GM19452 (cell line): Measurements from ENCODE around the gene ACOT8.
A peak's percentile ranks its signal among the peaks of the same experiment; 100 is the strongest.
"Not testable (repeated sequence)": the region's sequence is repeated elsewhere in the genome, so short reads cannot be mapped to it uniquely, and the experiment has no call there.

Experiments
- ATAC-seq: cut with Tn5 transposase; IDR thresholded peaks from one replicate; pipeline ENCODE4 v1.9.1; 2021; ENCODE audit not compliant: unreplicated experiment

The ACOT8 gene

DNA sequence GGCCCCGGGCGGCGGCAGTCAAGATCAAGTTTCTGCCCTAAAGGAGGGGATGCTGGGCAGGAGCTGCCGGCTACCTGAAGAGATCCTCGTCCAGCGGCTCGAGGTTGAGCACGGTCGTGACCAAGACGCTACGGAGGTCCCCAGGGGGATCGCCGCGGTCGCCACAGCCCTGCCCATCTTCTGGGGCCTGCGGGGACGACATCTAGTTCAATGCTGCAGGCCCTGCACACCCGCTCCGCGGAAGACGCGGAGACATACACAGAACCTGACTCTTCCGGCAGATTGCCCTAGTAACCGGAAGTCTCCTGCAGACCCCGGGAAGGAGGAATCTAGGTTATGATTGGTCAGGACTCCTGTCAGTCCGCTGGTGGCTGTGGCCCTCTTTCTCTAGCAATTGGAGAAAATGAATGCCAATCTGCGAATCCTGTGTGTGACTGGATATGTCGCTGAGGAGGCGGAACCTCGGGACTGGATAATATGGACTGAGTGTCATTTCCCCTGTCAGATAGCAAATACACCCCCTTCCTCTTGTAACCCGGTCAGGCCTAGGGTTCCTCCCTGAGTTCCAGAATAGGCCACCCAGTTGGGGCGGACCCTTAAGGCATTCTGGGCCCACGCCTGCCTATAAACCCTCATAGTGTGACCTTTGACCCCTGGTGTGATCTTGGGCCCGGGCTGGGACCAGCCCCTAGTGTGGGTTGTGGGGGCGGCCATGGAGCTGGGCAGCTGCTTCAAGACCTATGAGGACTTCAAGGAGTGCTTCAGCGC is at the start of gene ACOT8, which contains the start of gene ZSWIM3:
Gene ACOT8, minus strand, starts transcription at position 279 of the 768 bp plus-strand sequence. Its CDS starts 77 bp downstream, at position 202.
Gene ZSWIM3, plus strand, starts transcription at position 501 of the 768 bp plus-strand sequence. Its CDS starts 212 bp downstream, at position 713.
- ATAC-seq, result peak; percentile 97

DNA sequence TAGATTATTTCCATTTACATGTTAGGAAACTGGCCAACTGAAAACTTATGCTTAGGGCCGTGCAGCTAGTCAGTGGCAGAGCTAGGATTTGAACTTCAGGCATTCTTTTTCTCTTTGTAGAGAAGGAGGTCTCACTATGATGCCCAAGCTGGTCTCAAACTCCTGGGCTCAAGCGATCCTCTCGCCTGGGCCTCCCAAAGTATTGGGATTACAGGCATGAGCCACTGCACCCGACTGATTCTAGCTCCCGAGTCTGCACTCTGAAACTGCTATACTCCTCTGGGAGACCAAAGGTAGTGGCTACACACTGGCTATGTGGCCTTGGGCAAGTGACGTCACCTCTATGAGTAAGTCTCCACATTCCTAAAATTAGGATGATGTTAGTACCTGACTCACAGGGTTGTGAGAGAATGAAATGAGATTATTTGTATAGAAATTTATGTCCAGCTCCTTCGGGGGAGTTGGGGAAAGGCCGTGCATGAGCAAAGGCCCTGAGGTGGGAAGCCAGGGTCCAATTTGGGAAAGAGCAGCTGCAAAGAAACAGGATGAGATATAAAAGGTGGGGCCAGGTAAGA is 48.4 kb upstream of the ACOT8 start:
- no peak for ATAC-seq

DNA sequence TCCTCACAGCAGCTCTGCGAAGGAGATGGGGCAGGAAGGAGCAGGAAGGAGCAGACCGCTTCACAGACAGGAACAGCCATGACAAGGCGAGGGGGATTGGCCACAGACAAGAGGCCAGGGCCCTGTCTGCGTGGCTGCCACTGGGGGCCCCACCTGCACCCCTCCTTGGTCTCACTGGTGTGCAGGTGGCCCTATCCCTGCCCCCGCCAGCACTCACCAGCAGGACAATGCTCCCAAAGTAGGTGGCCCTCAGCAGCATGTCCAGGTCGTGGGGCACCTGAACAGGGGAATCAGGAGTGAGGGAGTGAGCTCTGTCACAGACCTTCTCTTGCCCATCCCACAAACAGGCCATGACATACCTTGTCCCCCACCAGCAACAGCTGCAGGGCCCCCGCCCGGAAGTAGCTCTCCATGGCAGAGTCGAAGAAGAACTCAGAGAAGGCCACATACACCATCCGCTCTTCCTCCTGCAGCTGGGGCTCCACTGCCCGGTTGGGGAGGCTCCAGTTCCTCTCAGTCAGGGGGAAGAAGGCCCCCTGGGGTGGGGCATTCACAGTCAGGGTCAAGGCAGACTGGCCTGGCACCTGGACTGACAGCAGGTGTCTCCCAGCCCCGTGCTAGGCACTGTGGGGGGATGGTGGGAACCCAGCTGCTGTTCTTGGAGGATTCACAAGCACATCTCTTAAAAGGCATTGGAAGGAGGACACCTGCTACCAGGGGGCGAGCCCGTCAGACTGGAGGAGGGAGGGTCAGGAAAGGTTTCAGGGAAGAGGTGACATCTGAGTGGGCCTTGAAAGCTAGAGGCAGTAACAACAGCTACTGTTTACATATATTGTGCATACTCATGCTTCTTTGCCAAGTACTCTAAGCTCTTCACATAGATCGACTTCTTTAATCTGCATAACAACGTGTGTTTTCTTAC is 47.7 kb upstream of the ACOT8 start:
- no peak for ATAC-seq

DNA sequence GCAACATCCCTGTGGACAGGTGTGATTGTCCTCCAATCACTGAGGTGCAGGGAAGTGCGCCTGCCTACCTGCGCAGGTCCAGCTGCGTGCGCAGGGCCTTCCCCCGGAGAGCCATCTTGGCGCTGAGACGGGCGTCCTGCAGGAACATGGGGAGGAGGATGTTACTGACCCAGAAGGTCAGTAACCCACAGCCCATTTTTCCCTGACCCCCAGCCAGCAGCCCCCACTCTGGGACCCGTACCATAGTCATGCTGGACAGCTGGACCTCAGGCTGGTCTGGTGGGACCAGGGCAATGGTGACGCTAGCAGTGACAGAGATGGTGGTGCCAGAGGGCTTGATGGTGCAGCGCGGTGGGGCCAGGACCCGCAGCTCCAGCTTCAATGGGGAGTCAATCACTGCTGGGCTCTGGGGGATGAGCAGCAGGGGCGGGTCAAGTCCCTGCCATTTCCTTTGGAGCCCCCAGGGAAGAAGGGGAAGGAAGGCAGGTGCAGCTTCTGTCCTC is 45.1 kb upstream of the ACOT8 start:
- ATAC-seq, result no peak

DNA sequence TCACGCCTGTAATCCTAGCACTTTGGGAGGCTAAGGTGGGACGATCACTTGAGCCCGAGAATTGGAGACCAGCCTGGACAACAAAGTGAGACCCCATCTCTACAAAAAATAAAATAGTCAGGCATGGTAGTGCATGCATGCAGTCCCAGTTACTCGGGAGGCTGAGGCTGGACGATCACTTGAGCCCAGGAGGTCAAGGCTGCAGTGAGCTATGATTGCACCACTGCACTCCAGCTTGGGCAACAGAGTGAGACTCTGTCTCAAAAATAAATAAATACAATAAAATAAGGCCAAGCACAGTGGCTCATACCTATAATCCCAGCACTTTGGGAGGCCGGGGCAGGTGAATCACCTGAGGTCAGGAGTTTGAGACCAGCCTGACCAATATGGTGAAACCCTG is 44.1 kb upstream of the ACOT8 start:
- ATAC-seq, result not testable (repeated sequence)

DNA sequence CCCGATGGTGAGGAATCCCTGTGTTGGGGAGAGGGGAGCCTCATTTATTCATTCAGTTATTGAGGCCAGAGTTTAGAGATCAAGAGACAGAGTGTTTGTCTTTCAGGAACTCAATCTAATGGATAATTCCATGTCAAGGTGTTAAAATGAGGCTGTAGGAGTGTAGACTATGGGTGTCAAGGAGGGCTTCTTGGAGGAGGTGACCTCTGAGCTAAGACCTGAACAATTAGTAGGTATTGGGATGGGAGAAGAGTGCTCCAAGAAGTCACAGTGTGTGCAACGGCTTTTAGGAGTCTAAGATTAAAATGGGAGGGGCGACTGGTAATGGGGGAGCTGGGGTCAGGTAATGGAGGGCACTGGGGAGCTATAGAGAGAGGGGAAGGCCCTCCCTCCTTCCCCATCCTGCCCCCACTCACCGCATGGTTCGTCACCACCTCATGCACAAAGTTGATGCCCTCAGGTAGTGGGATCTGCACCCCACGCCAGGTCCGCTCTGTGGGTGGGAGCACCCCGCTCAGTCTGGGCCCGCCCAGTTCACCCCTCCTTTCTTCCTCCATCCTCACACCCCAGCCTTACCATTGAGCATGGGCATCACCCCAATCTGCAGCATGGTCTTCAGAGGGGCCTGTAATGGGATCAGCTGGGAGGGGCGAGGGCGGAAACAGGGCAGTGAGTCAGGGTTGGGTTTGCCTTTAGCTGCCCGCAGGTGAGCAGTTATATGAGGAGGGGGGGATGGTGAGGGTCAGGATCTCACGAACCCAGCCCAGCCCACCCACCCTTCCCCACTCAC is 42.0 kb upstream of the ACOT8 start:
- no peak for ATAC-seq

DNA sequence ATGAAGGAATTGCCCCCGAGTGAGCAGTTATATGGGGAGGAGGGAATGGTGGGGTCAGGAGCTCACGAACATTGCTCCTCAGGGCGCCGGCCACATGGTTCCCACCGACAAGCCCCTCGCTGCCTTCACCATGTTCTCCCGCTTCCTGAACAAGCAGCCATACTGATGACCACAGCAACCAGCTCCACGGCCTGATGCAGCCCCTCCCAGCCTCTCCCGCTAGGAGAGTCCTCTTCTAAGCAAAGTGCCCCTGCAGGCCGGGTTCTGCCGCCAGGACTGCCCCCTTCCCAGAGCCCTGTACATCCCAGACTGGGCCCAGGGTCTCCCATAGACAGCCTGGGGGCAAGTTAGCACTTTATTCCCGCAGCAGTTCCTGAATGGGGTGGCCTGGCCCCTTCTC is 41.1 kb upstream of the ACOT8 start:
- ATAC-seq, result no peak

DNA sequence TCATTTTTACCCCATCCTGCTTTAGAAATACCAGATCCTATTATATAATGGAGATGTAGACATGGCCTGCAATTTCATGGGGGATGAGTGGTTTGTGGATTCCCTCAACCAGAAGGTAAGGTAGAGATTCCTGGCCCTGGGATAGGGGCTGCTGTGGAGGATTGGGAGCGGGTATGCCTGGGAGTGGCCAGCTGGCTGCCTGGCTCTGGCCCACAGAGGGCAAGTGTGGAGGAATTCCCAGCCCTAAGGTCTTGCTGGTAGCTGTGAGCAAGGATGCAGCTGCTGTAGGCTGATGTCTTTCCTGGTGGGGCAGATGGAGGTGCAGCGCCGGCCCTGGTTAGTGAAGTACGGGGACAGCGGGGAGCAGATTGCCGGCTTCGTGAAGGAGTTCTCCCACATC is 40.5 kb upstream of the ACOT8 start:
- ATAC-seq, result no peak

DNA sequence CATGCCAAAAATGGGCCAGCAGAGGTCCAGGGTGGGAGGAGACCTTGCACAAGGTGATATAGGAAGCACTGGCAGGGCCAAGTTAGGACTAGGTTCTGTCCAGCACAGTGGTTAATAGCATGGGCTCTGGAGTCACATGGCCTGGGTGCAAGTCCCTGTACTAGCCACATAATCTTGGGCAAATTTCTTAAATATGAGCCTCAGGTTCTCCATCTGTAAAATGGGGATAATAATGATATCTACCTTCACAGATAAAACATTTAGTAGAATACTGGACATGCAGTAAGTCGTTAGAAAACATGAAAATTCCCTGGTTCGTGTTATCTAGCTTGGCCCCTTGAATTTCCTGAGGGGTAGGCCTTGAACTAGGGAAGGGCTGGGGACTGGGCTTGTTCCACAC is 40.1 kb upstream of the ACOT8 start:
- no peak for ATAC-seq

DNA sequence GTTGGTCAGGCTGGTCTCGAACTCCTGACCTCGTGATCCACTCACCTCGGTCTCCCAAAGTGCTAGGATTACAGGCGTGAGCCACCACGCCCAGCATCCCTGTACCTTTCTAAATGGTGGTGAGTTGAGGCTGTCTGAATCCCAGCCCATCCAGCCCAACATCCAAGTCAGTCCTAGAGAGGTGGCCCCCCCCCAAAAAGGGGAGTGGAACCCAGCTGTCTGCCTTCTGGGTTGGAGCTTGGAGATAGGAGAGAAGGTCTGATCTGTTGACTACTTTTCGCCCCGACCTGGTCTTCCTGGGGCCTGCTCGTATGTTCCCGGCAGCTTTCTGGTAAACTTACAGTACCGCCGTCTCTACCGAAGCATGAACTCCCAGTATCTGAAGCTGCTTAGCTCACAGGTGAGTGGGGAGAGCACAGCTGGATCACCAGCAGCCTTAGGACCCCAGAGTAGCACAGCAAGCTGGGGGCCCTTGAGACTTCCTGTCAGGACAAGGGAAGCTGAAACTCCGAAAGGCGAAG is 39.5 kb upstream of the ACOT8 start:
- ATAC-seq, result no peak

DNA sequence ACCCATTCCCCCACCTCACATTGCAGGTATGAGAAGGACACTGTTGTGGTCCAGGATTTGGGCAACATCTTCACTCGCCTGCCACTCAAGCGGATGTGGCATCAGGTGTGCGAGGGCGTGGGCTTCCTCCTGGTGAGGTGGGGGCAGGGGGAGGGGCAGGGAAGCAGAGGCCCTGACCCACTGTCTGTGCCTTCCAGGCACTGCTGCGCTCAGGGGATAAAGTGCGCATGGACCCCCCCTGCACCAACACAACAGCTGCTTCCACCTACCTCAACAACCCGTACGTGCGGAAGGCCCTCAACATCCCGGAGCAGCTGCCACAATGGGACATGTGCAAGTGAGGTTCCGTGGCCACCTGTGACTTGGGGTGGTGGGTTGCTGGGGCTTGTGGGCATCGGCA is 37.6 kb upstream of the ACOT8 start:
- ATAC-seq, result no peak

DNA sequence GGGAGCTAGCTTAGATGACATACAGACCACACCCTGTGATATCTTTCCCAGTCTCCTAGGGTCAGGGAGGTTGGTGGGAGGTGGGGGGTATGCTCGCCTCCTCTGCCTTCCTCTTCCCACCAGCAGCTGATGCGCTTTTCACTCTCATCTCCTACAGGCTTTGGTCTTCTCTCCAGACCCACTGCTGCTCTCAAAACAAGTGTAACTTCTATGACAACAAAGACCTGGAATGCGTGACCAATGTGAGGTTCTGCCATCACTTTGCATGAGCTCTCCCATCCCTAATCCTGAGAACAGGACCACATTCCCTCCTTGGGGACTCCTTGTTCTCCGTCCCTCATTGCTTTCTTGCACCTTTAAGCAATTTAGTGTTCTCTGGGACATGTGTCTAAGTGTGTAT is 36.6 kb upstream of the ACOT8 start:
- ATAC-seq, result no peak

DNA sequence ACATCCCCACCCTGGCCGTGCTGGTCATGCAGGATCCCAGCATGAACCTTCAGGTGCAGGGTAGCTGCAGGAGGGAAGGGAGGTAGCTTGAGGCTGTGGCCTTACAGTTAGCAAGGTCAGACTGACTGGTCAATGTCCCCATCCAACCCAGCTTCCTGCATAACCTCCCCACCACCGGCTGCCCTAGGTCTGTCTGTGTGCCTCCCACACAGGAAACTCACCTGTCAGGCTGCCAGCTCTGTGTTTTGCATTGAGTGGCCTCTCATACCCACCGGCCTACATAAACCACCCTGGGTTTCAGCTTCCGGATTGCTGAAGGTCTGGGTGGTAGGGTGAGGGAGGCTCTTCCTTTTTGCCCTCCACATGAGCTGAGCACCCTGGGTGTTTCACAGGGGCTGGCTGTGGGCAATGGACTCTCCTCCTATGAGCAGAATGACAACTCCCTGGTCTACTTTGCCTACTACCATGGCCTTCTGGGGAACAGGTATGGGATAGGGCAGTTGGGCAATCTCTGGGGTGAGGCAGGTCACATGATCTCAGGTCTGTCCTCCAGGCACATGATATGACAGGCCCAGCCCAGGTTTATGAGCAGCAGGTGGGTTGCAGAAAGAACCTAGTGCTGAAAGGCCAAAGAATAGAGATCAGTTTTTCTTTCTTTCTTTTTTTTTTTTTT is 35.8 kb upstream of the ACOT8 start:
- no peak for ATAC-seq

DNA sequence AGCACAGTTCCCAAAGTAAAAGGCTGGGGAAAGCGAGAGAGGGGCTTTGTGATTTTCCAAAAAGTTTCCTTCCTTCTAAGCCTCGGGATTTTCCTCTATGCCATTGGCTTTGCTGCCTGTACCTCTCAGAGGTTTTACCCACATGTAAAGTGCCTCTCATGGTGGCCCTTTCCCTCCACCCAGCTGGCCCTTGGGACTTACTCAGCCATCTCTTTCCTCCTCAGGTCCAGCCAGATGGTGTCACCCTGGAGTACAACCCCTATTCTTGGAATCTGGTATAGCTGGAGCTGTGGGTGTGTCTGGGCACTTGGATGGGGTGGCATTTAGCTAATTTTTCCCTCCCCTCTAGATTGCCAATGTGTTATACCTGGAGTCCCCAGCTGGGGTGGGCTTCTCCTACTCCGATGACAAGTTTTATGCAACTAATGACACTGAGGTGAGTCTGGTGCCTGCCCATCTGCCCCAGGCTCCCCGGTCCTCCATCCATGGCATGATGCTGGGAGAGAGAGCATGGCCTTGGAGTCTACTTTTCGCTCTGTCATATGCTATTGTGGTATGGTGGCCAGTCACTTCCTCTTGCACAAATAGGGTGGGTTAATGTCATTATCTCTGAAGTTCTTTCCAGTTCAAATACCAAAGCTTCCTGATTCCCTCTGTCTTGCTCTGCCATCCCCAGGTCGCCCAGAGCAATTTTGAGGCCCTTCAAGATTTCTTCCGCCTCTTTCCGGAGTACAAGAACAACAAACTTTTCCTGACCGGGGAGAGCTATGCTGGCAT is 35.0 kb upstream of the ACOT8 start:
- no peak for ATAC-seq

DNA sequence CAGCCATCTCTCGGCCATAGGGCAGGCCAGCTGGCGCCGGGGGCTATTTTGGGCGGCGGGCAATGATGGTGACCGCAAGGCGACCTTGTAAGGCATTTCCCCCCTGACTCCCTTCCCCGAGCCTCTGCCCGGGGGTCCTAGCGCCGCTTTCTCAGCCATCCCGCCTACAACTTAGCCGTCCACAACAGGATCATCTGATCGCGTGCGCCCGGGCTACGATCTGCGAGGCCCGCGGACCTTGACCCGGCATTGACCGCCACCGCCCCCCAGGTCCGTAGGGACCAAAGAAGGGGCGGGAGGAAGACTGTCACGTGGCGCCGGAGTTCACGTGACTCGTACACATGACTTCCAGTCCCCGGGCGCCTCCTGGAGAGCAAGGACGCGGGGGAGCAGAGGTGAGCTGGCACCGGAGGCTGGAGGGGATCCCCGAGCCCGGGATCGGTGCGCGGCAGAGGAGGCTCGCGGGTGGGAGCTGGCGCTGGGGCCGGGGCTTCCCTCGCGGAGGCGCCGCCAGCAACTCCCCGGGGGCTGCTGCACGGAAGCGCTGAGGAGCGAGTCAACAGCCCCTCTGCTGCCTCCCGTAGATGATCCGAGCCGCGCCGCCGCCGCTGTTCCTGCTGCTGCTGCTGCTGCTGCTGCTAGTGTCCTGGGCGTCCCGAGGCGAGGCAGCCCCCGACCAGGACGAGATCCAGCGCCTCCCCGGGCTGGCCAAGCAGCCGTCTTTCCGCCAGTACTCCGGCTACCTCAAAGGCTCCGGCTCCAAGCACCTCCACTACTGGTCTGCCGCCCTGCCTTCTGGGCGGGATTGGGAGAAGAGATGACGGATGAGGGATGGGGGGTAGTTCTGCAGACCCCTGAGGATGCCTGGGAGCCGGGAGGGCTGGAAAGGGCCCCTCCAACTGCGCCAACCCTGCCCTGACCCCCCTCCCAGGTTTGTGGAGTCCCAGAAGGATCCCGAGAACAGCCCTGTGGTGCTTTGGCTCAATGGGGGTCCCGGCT is 34.1 kb upstream of the ACOT8 start, which contains the start of the genes CTSA and NEURL2:
Gene CTSA, plus strand, starts transcription at position 351 of the 999 bp plus-strand sequence. Its CDS starts 234 bp downstream, at position 585.
Gene NEURL2, minus strand, starts transcription at position 224 of the 999 bp plus-strand sequence. Its CDS starts 217 bp downstream, at position 7.
- peak; percentile 73 for ATAC-seq

DNA sequence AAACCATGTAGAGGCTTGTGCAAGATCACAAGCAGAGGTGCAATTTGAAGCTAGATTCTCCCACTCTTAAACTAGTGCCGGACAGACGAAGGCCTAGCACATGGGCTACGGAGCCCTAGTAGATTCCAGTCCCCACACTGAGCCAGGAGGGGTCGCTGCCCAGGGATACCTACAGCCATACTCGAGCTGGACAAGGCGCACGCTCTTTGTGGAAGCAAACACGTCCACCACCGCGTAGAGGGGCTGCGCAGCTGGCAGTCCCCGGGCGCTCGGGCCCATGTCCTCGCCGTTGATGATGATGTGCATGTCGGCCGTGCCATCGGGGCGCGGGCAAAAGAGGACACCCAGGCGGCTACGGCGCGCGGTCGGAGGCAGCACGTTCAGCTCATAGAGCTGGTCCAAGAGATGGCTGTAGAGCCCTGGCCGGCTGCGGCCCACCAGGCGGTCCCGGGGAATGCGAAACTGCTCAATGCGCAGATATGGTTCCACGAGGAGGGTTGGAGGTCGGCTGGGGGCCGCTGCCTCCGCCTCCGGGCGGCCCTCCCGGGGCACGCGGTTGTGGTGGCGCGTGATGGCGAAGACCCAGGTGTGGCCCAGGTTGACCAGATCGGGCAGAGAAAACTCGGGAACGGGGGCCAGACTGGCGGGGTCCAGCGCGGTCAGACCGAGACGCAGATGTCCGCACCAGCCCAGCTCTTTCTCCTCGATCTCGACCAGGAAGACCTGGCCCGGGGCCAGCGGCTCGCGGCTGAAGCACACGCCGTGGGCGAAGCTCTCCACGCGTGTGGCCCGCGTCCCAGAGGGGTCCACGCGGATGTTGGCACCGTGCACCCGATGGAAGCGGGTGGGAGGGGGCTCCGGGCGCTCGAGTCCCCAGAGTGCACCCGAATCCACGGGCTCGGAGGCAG is 33.1 kb upstream of the ACOT8 start:
- ATAC-seq, result no peak
